GM18505 (cell line): ENCODE measurements around the gene ADAM15.

Experiments used
- ATAC-seq: cut with Tn5 transposase; IDR thresholded peaks from one replicate; pipeline ENCODE4 v1.9.1; 2021; ENCODE audit not compliant: unreplicated experiment
- POLR2A ChIP-seq: IDR thresholded peaks from 4 replicates; pipeline ENCODE4 v1.6.1; 2011; ENCODE audit warnings: borderline replicate concordance; ENCODE audit not compliant: insufficient read depth, insufficient read length; ENCODE audit errors: extremely low read depth

The ADAM15 gene

DNA sequence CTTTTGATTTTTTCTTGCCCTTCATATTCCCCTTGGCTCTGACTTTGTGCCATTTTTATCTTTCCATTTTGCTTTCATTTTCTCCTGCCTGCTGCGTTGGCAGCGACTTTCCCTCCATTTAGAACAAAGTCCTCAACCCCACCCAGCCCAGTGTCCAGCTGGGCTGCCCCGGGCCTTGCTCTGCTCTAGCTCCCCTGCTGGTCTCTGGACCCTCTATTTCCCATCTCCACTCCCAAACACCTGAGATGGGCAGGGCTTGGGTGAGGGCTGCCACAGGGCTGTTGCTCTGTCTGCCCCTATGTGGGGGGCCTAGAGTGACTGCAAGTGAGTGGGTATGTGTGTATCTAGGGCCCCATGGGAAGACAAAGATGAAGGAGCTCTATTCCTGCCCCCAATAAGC is 7.3 kb upstream of the ADAM15 start:
- no peak for ATAC-seq
- TF ChIP-seq POLR2A, result no peak

DNA sequence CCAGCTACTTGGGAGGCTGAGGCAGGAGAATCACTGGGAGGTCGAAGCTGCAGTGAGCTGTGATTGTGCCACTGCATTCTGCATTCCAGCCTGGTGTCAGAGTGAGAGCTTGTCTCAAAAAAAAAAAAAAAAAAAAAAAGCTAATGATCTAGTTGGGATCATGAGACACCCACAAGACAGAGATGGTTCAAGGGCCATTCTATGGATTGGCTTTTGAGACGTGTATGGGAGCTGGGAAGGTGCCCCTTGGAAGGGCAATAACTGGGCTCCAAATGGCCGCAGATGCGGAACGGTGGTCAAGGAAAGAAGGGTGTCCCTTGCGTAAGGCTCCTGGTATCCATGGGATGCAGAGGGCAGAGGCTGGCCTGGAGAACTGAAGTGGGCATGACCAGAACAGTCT is 6.8 kb upstream of the ADAM15 start:
- no peak for ATAC-seq
- TF ChIP-seq POLR2A, result no peak

DNA sequence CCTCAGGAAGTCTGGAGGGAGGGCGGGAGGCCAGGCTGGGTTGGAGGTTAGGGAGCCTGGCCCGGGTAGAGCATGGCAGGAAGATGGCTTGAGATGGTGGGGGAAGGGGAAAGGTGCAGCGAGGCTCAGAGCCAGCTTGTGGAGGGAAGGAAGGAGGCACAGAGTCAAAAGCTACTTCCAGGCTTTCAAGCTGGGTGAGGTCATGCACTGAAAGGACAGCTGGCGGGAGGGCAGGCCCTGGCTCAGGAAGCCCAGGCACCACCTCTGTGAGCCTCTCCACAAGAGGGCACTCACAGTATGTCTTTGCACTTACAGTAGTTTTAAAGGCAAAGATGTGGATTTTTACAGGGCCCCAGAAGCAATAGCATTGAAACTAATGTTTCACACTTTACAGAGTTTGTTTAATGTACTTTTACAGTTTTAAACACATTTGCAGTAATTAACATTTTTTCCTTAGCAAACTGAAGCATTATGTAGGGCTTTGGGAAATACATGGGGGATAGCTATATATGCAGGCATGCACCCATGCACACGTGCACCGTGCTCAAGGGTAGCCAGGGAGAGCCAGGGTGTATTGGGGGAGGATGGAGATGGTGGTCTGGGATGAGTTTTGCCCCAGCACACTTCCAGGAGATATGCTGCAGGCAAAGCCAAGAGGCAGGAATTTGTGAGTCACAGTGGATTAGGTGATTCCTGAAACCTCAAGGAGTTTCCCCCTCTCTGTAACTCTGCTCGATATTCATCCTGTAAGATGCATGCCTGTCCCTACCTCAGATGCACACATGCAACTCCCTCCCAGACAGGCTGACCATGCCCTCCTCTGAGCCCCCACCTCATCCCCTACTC is 6.1 kb upstream of the ADAM15 start:
- no peak for TF ChIP-seq POLR2A
- no peak for ATAC-seq

DNA sequence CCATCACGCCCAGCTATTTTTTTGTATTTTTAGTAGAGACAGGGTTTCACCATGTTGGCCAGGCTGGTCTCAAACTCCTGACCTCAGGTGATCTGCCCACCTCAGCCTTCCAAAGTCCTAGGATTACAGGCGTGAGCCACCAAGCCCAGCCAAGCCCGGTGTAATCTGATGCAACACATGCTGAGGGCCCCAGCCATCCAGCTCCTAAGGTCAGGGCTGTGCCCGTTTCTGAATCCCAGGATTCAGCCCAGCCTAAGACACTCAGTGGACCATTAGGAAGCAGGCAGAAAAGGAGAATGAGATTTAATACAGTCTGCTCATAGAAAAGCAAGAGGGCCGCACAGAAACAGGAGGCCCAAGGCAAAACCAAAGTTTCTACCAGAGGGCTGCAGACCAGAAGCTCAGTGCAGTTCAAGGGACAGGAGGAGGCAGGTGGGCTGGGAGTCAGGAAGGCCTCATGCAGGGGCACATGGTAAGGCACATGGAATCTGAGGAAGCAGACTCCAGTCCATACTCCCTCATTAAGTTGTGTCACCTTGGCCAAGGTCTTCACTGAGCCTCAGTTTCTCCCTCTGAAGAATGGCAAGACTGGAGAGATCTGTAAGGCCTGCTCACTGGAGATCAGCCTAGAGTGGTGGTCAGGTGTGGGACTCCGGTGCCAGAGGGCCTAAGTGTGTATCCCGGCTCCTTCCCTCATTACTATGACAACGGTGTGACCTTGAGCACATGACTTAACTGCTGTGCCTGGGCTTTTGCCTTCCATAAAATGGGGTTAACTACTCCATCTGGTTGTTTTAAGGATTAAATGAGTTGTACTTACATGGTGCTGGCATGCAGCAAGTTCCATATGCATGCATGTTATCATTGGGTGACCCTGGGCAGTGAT is 2.4 kb upstream of the ADAM15 start:
- TF ChIP-seq POLR2A, result no peak
- no peak for ATAC-seq

DNA sequence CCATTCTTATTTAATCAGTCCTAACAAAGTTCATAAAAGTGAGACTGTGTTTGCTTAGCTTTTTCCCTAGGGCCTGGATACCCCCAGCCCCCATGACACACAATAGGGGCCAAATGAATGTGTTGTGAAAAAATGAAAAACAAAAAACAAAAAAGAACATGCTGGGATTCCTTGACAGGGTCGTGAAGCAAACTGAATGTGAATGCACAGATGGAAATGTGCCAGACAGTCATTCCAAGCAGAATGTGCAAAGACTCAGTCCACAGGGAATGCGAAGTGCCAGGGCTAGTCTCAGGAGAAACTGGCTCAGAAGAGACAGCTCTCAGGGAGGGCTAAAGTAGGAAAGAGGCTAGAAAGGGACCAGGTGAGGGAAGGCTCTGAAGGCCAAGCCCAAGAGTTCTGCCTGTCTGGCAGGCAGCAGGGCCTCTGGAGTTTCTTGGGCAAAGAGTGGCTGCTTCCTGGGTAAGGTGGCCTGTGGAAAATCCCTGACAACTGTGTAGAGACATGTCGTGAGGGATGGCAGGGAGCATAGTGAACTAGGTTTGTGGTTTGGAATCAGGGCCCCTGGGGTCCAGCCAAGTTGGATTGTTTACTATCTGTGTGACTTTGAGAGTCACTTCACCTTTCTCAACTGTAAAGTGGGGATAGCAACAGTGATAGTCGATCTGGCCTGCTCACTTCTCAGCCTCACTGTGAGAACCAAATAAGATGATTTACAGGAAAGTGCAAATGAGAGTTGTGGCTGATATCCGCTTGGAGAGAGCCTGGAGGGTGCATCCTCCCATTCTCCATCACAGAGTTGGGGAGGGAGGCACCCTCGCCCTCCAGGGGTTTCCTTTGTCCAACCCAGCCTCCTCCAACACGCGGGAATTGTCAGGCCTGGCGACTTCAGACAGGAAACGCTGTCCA is 1.2 kb upstream of the ADAM15 start:
- ATAC-seq, result no peak
- no peak for TF ChIP-seq POLR2A

DNA sequence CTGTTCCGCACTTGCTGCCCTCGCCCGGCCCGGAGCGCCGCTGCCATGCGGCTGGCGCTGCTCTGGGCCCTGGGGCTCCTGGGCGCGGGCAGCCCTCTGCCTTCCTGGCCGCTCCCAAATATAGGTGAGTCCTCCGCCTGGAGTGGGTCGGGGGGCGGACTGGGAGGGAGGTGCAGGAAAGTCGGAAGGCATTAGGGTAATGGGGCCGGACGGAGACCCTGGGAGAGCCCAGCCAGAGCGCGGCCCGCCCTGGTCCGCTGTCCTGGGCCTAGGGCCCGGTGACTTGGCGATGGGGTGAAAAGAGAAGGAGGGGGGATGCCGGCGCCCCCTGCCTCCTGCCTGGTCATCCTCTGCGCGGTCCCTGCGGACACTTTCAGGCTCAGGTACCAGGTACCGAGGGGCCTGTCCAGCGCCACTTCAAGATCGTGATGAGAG is 243 bp downstream of the ADAM15 start:
- TF ChIP-seq POLR2A, result no peak
- ATAC-seq, result no peak

DNA sequence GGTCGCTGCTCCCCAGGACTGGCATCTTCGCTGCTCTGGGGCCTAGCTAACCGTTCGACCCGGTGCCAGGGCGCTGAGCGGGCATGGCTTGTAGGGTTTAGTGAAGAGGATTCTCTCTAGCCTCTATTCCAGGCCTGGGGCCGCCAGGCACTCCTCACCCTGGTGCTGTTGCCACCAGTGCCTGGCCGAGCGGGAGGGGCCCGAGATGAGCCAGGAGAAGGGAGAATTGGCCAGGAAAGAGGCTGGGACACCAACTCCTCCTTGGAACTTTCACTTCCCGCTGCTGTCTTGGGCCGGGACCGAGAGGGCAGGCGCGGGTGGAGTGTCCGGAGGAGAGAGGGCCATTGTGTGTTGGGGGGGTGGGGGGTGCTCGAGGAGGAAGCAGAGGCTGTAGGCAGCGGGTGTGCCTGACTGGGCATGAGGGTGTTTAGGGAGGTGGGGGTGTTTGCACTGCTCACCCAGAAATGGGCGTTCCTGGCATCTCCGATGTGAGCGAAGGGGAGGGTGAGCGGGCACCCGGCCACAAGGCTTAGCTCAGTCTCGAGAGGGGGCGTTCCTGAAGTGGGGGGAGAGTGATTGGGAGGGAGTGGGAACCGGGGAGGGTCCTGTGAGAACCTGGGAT is 772 bp downstream of the ADAM15 start:
- no peak for TF ChIP-seq POLR2A
- ATAC-seq, result no peak

DNA sequence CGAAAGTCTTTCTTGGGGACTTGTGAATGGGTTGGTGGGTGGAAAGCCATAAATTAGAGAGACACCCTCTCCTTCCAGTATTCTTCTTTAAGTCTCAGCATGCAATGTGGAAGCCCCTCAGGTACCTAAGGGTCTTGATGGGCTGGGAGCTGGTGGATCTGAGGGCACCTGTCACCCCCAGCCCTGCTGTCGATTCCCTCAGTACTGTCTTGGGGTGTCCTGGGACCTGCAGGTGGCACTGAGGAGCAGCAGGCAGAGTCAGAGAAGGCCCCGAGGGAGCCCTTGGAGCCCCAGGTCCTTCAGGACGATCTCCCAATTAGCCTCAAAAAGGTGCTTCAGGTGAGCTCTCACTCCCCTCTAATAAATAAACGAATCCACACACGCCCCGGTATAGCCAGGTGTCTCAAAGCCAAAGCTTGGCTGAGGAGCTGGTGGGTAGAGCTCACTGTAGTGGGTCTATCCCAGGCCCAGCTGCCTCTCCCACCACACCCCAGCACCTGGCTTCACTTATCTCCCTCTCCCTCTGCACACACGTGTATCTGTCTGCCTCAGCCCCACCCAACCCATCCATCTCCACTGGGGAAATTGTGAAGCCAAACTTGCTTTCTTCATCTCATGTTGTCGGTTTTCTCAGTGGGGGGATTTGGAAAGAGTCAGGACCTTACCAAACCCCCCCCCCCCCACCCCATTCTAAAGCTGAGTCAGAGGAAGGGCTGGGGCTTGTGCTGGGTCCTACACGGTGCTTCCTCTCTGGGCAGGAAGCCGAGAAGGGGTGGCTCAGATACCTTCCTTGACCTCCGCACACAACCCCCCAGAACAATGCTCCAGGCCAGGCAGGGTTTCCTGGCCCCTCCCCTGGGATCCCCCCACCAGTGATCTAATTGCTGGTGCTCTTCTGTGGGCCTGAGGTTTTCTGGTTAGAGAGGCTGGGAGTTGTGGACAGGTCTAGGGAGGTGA is 1.6 kb downstream of the ADAM15 start:
- TF ChIP-seq POLR2A, result no peak
- ATAC-seq, result no peak

DNA sequence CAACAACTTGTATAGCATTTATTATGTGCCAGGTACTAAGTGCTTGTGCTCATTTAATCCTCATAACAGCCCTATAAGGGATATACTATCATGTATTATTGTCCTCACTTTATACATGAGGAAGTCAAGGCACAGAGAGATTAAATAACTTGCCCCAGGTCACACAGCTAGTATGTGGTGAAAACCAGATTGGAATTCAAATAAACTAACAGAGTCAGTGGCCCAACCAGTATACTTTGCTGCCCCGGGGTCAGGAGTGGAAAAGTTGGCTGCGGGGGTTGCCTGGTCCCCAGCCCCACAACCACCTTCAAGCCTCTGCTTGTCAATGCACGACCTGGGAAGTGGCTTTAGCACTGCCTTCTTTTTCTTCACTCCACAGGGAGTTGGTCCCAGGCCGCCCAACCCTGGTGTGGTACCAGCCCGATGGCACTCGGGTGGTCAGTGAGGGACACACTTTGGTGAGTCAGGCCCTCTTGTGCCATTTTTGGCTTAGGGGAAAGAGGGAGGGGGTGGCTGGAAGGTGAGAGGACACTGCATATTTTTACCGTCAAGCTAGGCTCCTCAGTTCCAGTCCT is 2.5 kb downstream of the ADAM15 start:
- no peak for TF ChIP-seq POLR2A
- ATAC-seq, result no peak

DNA sequence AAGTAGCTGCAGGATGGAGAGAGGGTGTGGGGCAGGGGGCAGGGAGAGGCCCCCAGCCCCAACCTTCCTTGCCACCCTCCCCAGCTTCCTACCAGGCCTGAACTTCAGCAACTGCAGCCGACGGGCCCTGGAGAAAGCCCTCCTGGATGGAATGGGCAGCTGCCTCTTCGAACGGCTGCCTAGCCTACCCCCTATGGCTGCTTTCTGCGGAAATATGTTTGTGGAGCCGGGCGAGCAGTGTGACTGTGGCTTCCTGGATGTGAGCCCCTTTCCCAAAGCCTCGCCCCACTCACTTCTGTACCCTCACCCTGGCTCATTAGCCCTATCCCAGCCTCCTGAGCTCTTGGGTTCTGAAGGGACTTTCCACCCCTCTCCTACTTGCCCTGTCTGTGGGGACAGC is 6.0 kb downstream of the ADAM15 start:
- TF ChIP-seq POLR2A, result no peak

DNA sequence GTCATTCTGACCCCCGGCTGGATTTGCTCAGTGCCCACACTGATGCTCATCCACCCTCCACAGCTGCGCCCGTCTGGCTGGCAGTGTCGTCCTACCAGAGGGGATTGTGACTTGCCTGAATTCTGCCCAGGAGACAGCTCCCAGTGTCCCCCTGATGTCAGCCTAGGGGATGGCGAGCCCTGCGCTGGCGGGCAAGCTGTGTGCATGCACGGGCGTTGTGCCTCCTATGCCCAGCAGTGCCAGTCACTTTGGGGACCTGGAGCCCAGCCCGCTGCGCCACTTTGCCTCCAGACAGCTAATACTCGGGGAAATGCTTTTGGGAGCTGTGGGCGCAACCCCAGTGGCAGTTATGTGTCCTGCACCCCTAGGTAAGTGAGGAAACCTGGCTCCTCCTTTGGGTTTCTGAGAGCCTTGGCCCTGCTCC is 6.7 kb downstream of the ADAM15 start:
- no peak for TF ChIP-seq POLR2A
- no peak for ATAC-seq

More for the DNA sequence above, 6.0 kb downstream of the ADAM15 start:
- ATAC-seq, result no peak
